ENCODE measurements around the gene DGKB. TPM values are rescaled to one million over a fixed set of nuclear protein-coding genes. Genes with fewer than 3 reads are reported as not detected.

Gene DGKB
- total and polyA plus RNA-seq, 8 donors = 0.20 to 260 (median 3.2) TPM; not detected in 4

GRCh38 chr7:14841869-14842268, 60.7 kb downstream of the DGKB start:
- intact Hi-C loops (cut with DNase I; ENCODE audit: low total_unique reads) = no loop called here
- Histone ChIP-seq H3K4me1 (no peaks in the 10 kb centered on the region), H3K4me3 (no peak overlapping the region), H3K9me3 (no peaks in the 10 kb centered on the region), H3K27ac (no peak overlapping the region), H3K27me3 (no peaks in the 10 kb centered on the region), H3K36me3 (no peaks in the 10 kb centered on the region)
- no peak for TF ChIP-seq POLR2A (IDR thresholded peaks at IDR 0.05)
- no peak for DNase-seq
- WGBS, 5 donors = 77 to 85% (median 83%) methylated on average over 1 of the region's 1 CpG

- Histone ChIP-seq H3K9me3 (no peaks in the 10 kb centered on the region), H3K36me3 (no peaks in the 10 kb centered on the region), H3K4me1 (peaks cover 0 to 6% (median 0%) of the 10 kb centered on the region in 4 donors), H3K27me3 (no peaks in the 10 kb centered on the region), H3K27ac (no peak overlapping the region), H3K4me3 (no peak overlapping the region)
- TF ChIP-seq EP300 (IDR thresholded peaks at IDR 0.05) (no peak), POLR2AphosphoS5 (IDR thresholded peaks at IDR 0.05) (no peak)
- WGBS, 5 donors = 90 to 97% (median 92%) methylated on average over 2 of the region's 2 CpGs
- intact Hi-C loops (cut with DNase I; ENCODE audit: low total_unique reads) = no loop called here
- DNase-seq = no peak
Observed at GRCh38 chr7:14841086-14841485, 61.5 kb downstream of the DGKB start.

- TF ChIP-seq CTCF (IDR thresholded peaks at IDR 0.05) (no peak), POLR2A (IDR thresholded peaks at IDR 0.05) (no peak), POLR2AphosphoS5 (IDR thresholded peaks at IDR 0.05) (no peak), EP300 (IDR thresholded peaks at IDR 0.05) (no peak)
- no peak overlapping the region for H3K4me3 ChIP-seq
- H3K9me3 ChIP-seq = no peaks in the 10 kb centered on the region
- no peaks in the 10 kb centered on the region for H3K27me3 ChIP-seq
- H3K4me1 ChIP-seq = peaks cover 0 to 6% (median 0%) of the 10 kb centered on the region in 4 donors
- no peak overlapping the region for H3K27ac ChIP-seq
- DNase-seq = no peak
- 78 to 92% (median 90%) methylated on average over 1 of the region's 1 CpG for WGBS, 5 donors
- no peaks in the 10 kb centered on the region for H3K36me3 ChIP-seq
- intact Hi-C loops (cut with DNase I; ENCODE audit: low total_unique reads) = no loop called here
Observed at GRCh38 chr7:14839307-14839706, 63.2 kb downstream of the DGKB start.

- H3K4me1 ChIP-seq = peaks cover 0 to 6% (median 0%) of the 10 kb centered on the region in 4 donors
- no peak overlapping the region for H3K27ac ChIP-seq
- DNase-seq = no peak
- TF ChIP-seq POLR2AphosphoS5 (IDR thresholded peaks at IDR 0.05) (no peak), POLR2A (IDR thresholded peaks at IDR 0.05) (no peak), CTCF (IDR thresholded peaks at IDR 0.05) (no peak), EP300 (IDR thresholded peaks at IDR 0.05) (no peak)
- no peak overlapping the region for H3K4me3 ChIP-seq
- H3K27me3 ChIP-seq = no peaks in the 10 kb centered on the region
- intact Hi-C loops (cut with DNase I; ENCODE audit: low total_unique reads) = no loop called here
- H3K36me3 ChIP-seq = no peaks in the 10 kb centered on the region
- H3K9me3 ChIP-seq = no peaks in the 10 kb centered on the region
Observed at GRCh38 chr7:14837216-14837615, 65.3 kb downstream of the DGKB start.

GRCh38 chr7:14836571-14837189, 65.9 kb downstream of the DGKB start:
- Histone ChIP-seq H3K4me3 (no peak overlapping the region), H3K9me3 (no peaks in the 10 kb centered on the region), H3K27me3 (no peaks in the 10 kb centered on the region), H3K36me3 (no peaks in the 10 kb centered on the region), H3K4me1 (peaks cover 0 to 6% (median 0%) of the 10 kb centered on the region in 4 donors), H3K27ac (no peak overlapping the region)
- TF ChIP-seq CTCF (IDR thresholded peaks at IDR 0.05) (no peak), EP300 (IDR thresholded peaks at IDR 0.05) (no peak), POLR2A (IDR thresholded peaks at IDR 0.05) (no peak), POLR2AphosphoS5 (IDR thresholded peaks at IDR 0.05) (no peak)
- WGBS, 5 donors = 19 to 26% (median 23%) methylated on average over 6 of the region's 6 CpGs
- DNase-seq = peak in 1 of 2 donors; percentile 37
- intact Hi-C loops (cut with DNase I; ENCODE audit: low total_unique reads) = no loop called here

All from stomach (tissue), 9 donors.